HL-60 (cell line): ENCODE data around the gene IFFO2.
A peak's percentile ranks its signal among the peaks of the same experiment; 100 is the strongest.

ENCODE experiments used
- CTCF ChIP-seq: IDR thresholded peaks from one replicate; pipeline ENCODE4 v1.5.1; 2011; ENCODE audit warnings: low read length, control low read depth, inconsistent platforms; ENCODE audit not compliant: insufficient read depth
- GABPA ChIP-seq: IDR thresholded peaks from 2 replicates; pipeline ENCODE4 v1.6.1; 2012; ENCODE audit warnings: low read depth
- POLR2AphosphoS5 ChIP-seq: IDR thresholded peaks from 2 replicates; pipeline ENCODE4 v1.6.1; 2012; ENCODE audit warnings: low read depth
- REST ChIP-seq: IDR thresholded peaks from 2 replicates; pipeline ENCODE4 v1.6.1; 2012; ENCODE audit warnings: low read depth; ENCODE audit not compliant: insufficient replicate concordance
- SPI1 ChIP-seq: IDR thresholded peaks from 2 replicates; pipeline ENCODE4 v1.6.1; 2012; ENCODE audit warnings: low read depth, mild to moderate bottlenecking, borderline replicate concordance

- TF ChIP-seq POLR2AphosphoS5 (no peak), CTCF (no peak), REST (no peak), GABPA (peak; percentile 58), SPI1 (peak; percentile 59; the same call in 1 of the 2 replicates)
Observed at GRCh38 chr1:18926315-18927081, 30.0 kb downstream of the IFFO2 start.
